HG03135 (cell line): Measurements from ENCODE around the gene SLC38A4.

Experiments
- ATAC-seq: cut with Tn5 transposase; IDR thresholded peaks from one replicate; pipeline ENCODE4 v1.9.1; 2021; ENCODE audit warnings: mild to moderate bottlenecking, moderate library complexity; ENCODE audit not compliant: unreplicated experiment

The SLC38A4 gene

GRCh38 chr12:46717868-46718267, 107.9 kb downstream of the SLC38A4 start:
- ATAC-seq = no peak

GRCh38 chr12:46717159-46717558, 108.6 kb downstream of the SLC38A4 start:
- ATAC-seq = no peak
